Mesendoderm (in vitro differentiated cells): ENCODE results near the gene ZSCAN23. TPM values are rescaled to one million over a fixed set of nuclear protein-coding genes. Genes with fewer than 3 reads are reported as not detected.

ENCODE experiments used
- DNase-seq: peaks from one replicate; pipeline ENCODE4 v3.0.0; 2013
- H2AK5ac ChIP-seq: 2 replicates; pipeline ENCODE4 v1.6.1; 2013; ENCODE audit warnings: low read length, inconsistent platforms
- H2BK120ac ChIP-seq: 2 replicates; pipeline ENCODE4 v1.6.1; 2013; ENCODE audit warnings: low read depth, mild to moderate bottlenecking, low read length, moderate library complexity, mixed read lengths
- H2BK15ac ChIP-seq: replicated peaks from 2 replicates; pipeline ENCODE4 v1.6.1; 2013; ENCODE audit warnings: low read depth, mild to moderate bottlenecking, moderate library complexity
- H2BK5ac ChIP-seq: 2 replicates; pipeline ENCODE4 v1.6.1; 2013; ENCODE audit warnings: low read length, inconsistent platforms
- H3K18ac ChIP-seq: 2 replicates; pipeline ENCODE4 v1.6.1; 2013; ENCODE audit warnings: mild to moderate bottlenecking, low read length, mixed read lengths
- H3K23ac ChIP-seq: one replicate; pipeline ENCODE4 v1.6.1; 2013; ENCODE audit warnings: low read length
- H3K27ac ChIP-seq: 2 replicates; pipeline ENCODE4 v1.5.1; 2013; ENCODE audit warnings: low read depth, mild to moderate bottlenecking, inconsistent platforms, low read length, moderate library complexity
- H3K27me3 ChIP-seq: 2 replicates; pipeline ENCODE4 v1.6.1; 2013; ENCODE audit warnings: low read length, control low read depth, mild to moderate bottlenecking, inconsistent platforms; ENCODE audit not compliant: insufficient read depth, poor library complexity
- H3K36me3 ChIP-seq: 2 replicates; pipeline ENCODE4 v1.6.1; 2013; ENCODE audit warnings: low read length, inconsistent platforms; ENCODE audit not compliant: control insufficient read depth, insufficient read depth
- H3K4ac ChIP-seq: one replicate; pipeline ENCODE4 v1.6.1; 2013; ENCODE audit warnings: low read depth, mild to moderate bottlenecking, low read length, moderate library complexity
- H3K4me1 ChIP-seq: 2 replicates; pipeline ENCODE4 v1.6.1; 2013; ENCODE audit warnings: low read depth, low read length, inconsistent platforms; ENCODE audit not compliant: control insufficient read depth
- H3K4me2 ChIP-seq: 2 replicates; pipeline ENCODE4 v1.6.1; 2013; ENCODE audit warnings: low read length
- H3K4me3 ChIP-seq: 2 replicates; pipeline ENCODE4 v1.5.1; 2013; ENCODE audit warnings: mild to moderate bottlenecking, low read length
- H3K56ac ChIP-seq: one replicate; pipeline ENCODE4 v1.6.1; 2013; ENCODE audit warnings: low read length
- H3K79me1 ChIP-seq: 2 replicates; pipeline ENCODE4 v1.6.1; 2013; ENCODE audit warnings: low read length, inconsistent platforms
- H3K79me2 ChIP-seq: 2 replicates; pipeline ENCODE4 v1.6.1; 2013; ENCODE audit warnings: mild to moderate bottlenecking, low read length; ENCODE audit not compliant: control insufficient read depth, insufficient read depth
- H3K9ac ChIP-seq: 2 replicates; pipeline ENCODE4 v1.6.1; 2013; ENCODE audit warnings: low read length, inconsistent platforms
- H4K5ac ChIP-seq: one replicate; pipeline ENCODE4 v1.6.1; 2013; ENCODE audit warnings: low read length
- H4K8ac ChIP-seq: one replicate; pipeline ENCODE4 v1.6.1; 2013; ENCODE audit warnings: low read depth, mild to moderate bottlenecking, control low read depth, low read length, moderate library complexity
- WGBS: extraction: QIAGEN DNeasy Blood & Tissue Kit; methylation state at CpG from one replicate; pipeline ENCODE4 v1.1.7; 2013; ENCODE audit warnings: low lambda C conversion rate, missing lambda C conversion rate; ENCODE audit not compliant: insufficient coverage; ENCODE audit errors: extremely low coverage; 5-methylcytosine and 5-hydroxymethylcytosine counted together
- polyA plus RNA-seq, 2 experiments: library from polyadenylated mRNA; stranded (reverse); fragments of 200-250 nt; gene quantifications; one replicate each; pipeline ENCODE4 v1.2.3, GENCODE V29; 2013

The ZSCAN23 gene
- 0.65 TPM for polyA plus RNA-seq (2013, experiment 1 of 2)
- polyA plus RNA-seq (2013, experiment 2 of 2), result 0.76 TPM

GRCh38 chr6:28443112-28443773 is at the start of gene ZSCAN23:
TSS of gene ZSCAN23 (minus strand) at chr6:28443491. CDS start at chr6:28436266, 7,225 bp downstream.
- no peak within 1 kb of the TSS for H2BK15ac ChIP-seq
- no peak within 1 kb of the TSS for H3K23ac ChIP-seq
- H3K18ac ChIP-seq, result no peak within 1 kb of the TSS
- H3K9ac ChIP-seq, result peak within 1 kb of the TSS; percentile 76
- peak within 1 kb of the TSS; percentile 86 for H3K56ac ChIP-seq
- H3K79me2 ChIP-seq, result no peaks in the 10 kb centered on the region
- H2AK5ac ChIP-seq, result no peak within 1 kb of the TSS
- H3K27ac ChIP-seq, result no peak within 1 kb of the TSS
- no peak within 1 kb of the TSS for H4K5ac ChIP-seq
- no peaks in the 10 kb centered on the region for H3K27me3 ChIP-seq
- peak within 1 kb of the TSS; percentile 61 for H3K4me2 ChIP-seq
- no CpG with 5 or more reads among the region's 32 CpGs for WGBS
- no peak within 1 kb of the TSS for H2BK120ac ChIP-seq
- no peaks in the 10 kb centered on the region for H3K79me1 ChIP-seq
- H3K4me1 ChIP-seq, result peaks cover 2% of the 10 kb centered on the region
- H4K8ac ChIP-seq, result no peak within 1 kb of the TSS
- H2BK5ac ChIP-seq, result no peak within 1 kb of the TSS
- DNase-seq, result peak; percentile 96
- H3K36me3 ChIP-seq, result no peaks in the 10 kb centered on the region
- peak within 1 kb of the TSS; percentile 77 for H3K4me3 ChIP-seq
- H3K4ac ChIP-seq, result no peak within 1 kb of the TSS

GRCh38 chr6:28491984-28492317 is 48.7 kb upstream of the ZSCAN23 start:
- no peak for DNase-seq
- no peak overlapping the region for H3K18ac ChIP-seq
- H2BK5ac ChIP-seq, result no peak overlapping the region
- H3K9ac ChIP-seq, result no peak overlapping the region
- no peak overlapping the region for H3K23ac ChIP-seq
- no CpG with 5 or more reads among the region's 3 CpGs for WGBS
- no peak overlapping the region for H3K4ac ChIP-seq
- H3K27me3 ChIP-seq, result no peaks in the 10 kb centered on the region
- H2AK5ac ChIP-seq, result no peak overlapping the region
- H3K36me3 ChIP-seq, result no peaks in the 10 kb centered on the region
- H2BK15ac ChIP-seq, result no peak overlapping the region
- H4K5ac ChIP-seq, result no peak overlapping the region
- H2BK120ac ChIP-seq, result no peak overlapping the region
- H4K8ac ChIP-seq, result no peak overlapping the region
- no peaks in the 10 kb centered on the region for H3K79me2 ChIP-seq
- H3K4me3 ChIP-seq, result no peak overlapping the region
- H3K27ac ChIP-seq, result no peak overlapping the region
- H3K56ac ChIP-seq, result no peak overlapping the region
- H3K79me1 ChIP-seq, result no peaks in the 10 kb centered on the region
- H3K4me1 ChIP-seq, result no peaks in the 10 kb centered on the region
- no peak overlapping the region for H3K4me2 ChIP-seq

- no peak for DNase-seq
- Histone ChIP-seq H2BK120ac (no peak overlapping the region), H3K56ac (peak overlapping the region; percentile 86), H3K27me3 (no peaks in the 10 kb centered on the region), H4K8ac (no peak overlapping the region), H3K4me2 (peak overlapping the region; percentile 63), H2BK15ac (no peak overlapping the region), H3K36me3 (no peaks in the 10 kb centered on the region), H2AK5ac (no peak overlapping the region), H3K18ac (no peak overlapping the region), H3K27ac (no peak overlapping the region), H2BK5ac (no peak overlapping the region), H3K9ac (peak overlapping the region; percentile 68), H3K23ac (no peak overlapping the region), H3K4me1 (no peaks in the 10 kb centered on the region), H3K4me3 (peak overlapping the region; percentile 66), H3K79me1 (no peaks in the 10 kb centered on the region), H3K79me2 (no peaks in the 10 kb centered on the region), H4K5ac (no peak overlapping the region), H3K4ac (no peak overlapping the region)
- no CpG with 5 or more reads among the region's 23 CpGs for WGBS
Observed at GRCh38 chr6:28490205-28490890, 47.1 kb upstream of the ZSCAN23 start.

- no peak overlapping the region for H3K23ac ChIP-seq
- H3K4me2 ChIP-seq, result peak overlapping the region; percentile 63
- no CpG with 5 or more reads among the region's 40 CpGs for WGBS
- no peaks in the 10 kb centered on the region for H3K36me3 ChIP-seq
- peak overlapping the region; percentile 70 for H3K27ac ChIP-seq
- no peak overlapping the region for H3K4ac ChIP-seq
- peak overlapping the region; percentile 68 for H3K9ac ChIP-seq
- H3K56ac ChIP-seq, result peak overlapping the region; percentile 86
- no peak overlapping the region for H2BK5ac ChIP-seq
- H3K4me1 ChIP-seq, result no peaks in the 10 kb centered on the region
- peak overlapping the region; percentile 66 for H3K4me3 ChIP-seq
- H4K8ac ChIP-seq, result no peak overlapping the region
- H3K79me1 ChIP-seq, result no peaks in the 10 kb centered on the region
- DNase-seq, result peak; percentile 97
- no peaks in the 10 kb centered on the region for H3K27me3 ChIP-seq
- no peaks in the 10 kb centered on the region for H3K79me2 ChIP-seq
- no peak overlapping the region for H2BK120ac ChIP-seq
- no peak overlapping the region for H4K5ac ChIP-seq
- no peak overlapping the region for H2BK15ac ChIP-seq
- H2AK5ac ChIP-seq, result no peak overlapping the region
- peak overlapping the region; percentile 28 for H3K18ac ChIP-seq
Observed at GRCh38 chr6:28489366-28490204, 46.3 kb upstream of the ZSCAN23 start.

- H2BK5ac ChIP-seq, result no peak overlapping the region
- H3K23ac ChIP-seq, result no peak overlapping the region
- peak overlapping the region; percentile 5 for H3K56ac ChIP-seq
- no peaks in the 10 kb centered on the region for H3K79me2 ChIP-seq
- peak overlapping the region; percentile 22 for H3K4me3 ChIP-seq
- H3K4me1 ChIP-seq, result no peaks in the 10 kb centered on the region
- no peaks in the 10 kb centered on the region for H3K79me1 ChIP-seq
- H2AK5ac ChIP-seq, result no peak overlapping the region
- H3K27me3 ChIP-seq, result no peaks in the 10 kb centered on the region
- no peak overlapping the region for H3K9ac ChIP-seq
- H3K36me3 ChIP-seq, result no peaks in the 10 kb centered on the region
- H4K8ac ChIP-seq, result no peak overlapping the region
- peak overlapping the region; percentile 32 for H3K4me2 ChIP-seq
- no peak overlapping the region for H2BK120ac ChIP-seq
- no peak overlapping the region for H3K27ac ChIP-seq
- no peak overlapping the region for H2BK15ac ChIP-seq
- H3K18ac ChIP-seq, result no peak overlapping the region
- DNase-seq, result peak; percentile 83
- no CpG with 5 or more reads among the region's 14 CpGs for WGBS
- no peak overlapping the region for H4K5ac ChIP-seq
- no peak overlapping the region for H3K4ac ChIP-seq
Observed at GRCh38 chr6:28488916-28489365, 45.6 kb upstream of the ZSCAN23 start.
